GM12873 (cell line): ENCODE measurements around the gene UBXN7.

Experiments
- TF ChIP-seq, protein P1 (sequence below): IDR thresholded peaks from 2 replicates; pipeline ENCODE4 v1.5.1; 2012; ENCODE audit warnings: low read depth, mild to moderate bottlenecking, moderate library complexity, low read length, control low read depth; ENCODE audit not compliant: insufficient read depth; ENCODE audit errors: missing control alignments

Gene UBXN7

DNA sequence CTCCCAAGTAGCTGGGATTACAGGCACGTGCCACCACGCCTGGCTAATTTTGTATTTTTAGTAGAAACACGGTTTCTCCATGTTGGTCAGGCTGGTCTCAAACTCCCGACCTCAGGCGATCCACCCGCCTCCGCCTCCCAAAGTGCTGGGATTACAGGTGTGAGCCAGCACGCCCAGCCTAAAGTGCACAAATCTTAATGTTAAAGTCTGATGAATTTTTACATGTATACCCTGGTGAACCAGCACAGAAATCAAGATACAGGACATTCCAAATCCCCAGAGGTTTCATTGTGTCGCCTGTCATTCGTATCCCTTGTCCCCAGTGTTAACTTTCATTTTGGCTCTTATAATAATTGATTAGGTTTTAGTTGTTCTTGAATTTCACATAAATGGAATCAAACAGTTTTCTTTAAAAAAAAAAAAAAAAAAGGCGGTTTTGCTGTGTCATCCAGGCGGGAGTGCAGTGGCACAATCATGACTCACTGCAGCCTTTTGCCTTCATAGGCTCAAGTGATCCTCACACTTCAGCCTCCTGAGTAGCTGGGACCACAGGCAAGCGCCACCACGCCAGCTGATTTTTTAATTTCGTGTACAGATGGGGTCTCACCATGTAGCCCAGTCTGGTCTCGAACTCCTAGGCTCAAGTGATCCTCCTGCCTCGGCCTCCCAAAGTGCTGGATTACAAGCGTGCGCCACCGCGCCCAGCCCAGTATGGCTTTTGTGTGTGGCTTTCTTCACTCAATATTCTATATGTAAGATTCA lies 92.6 kb downstream of the UBXN7 start:
- TF ChIP-seq, protein P1, sequence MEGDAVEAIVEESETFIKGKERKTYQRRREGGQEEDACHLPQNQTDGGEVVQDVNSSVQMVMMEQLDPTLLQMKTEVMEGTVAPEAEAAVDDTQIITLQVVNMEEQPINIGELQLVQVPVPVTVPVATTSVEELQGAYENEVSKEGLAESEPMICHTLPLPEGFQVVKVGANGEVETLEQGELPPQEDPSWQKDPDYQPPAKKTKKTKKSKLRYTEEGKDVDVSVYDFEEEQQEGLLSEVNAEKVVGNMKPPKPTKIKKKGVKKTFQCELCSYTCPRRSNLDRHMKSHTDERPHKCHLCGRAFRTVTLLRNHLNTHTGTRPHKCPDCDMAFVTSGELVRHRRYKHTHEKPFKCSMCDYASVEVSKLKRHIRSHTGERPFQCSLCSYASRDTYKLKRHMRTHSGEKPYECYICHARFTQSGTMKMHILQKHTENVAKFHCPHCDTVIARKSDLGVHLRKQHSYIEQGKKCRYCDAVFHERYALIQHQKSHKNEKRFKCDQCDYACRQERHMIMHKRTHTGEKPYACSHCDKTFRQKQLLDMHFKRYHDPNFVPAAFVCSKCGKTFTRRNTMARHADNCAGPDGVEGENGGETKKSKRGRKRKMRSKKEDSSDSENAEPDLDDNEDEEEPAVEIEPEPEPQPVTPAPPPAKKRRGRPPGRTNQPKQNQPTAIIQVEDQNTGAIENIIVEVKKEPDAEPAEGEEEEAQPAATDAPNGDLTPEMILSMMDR: no peak

DNA sequence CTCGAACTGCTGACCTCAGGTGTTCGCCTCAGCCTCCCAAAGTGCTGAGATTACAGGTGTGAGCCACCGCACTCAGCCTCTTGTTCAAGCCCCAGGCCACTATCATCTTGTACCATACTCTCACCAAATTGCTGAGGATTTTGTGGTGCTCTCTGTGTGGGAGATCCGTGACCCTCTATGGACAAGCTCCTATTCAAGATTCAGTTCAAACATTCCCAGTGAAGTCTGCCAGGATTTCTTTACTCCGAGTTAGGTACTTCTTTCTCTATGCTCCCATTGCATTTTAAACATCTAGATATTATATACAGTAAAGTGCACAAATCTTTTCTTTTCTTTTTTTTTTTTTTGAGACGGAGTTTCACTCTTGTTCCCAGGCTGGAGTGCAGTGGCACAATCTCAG lies 93.2 kb downstream of the UBXN7 start:
- TF ChIP-seq, protein P1: no peak

- TF ChIP-seq, protein P1: no peak
Measured at GRCh38 chr3:196336319-196337145, 95.7 kb downstream of the UBXN7 start.

DNA sequence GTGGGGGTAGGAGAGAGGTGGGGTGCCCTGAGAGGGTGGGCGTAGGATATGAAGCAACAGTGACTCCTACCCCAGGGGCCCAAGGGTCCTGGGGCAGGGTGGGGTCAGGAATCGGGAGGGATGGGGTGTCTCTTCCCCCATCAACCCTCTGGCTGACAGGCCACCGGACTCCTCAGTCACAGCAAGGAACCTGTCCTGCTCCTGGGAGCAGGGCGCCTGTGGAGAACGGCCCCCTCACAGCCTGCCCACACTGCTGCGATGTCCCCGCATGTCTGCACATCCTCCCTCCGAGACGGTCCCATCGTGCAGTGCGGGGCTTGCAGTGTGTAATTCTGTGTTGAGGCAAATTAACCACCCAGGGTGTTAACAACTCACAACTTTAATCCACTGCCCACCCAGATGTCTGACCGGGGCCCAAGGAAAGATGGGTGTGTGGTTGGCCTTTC lies 96.7 kb downstream of the UBXN7 start:
- TF ChIP-seq, protein P1: no peak

DNA sequence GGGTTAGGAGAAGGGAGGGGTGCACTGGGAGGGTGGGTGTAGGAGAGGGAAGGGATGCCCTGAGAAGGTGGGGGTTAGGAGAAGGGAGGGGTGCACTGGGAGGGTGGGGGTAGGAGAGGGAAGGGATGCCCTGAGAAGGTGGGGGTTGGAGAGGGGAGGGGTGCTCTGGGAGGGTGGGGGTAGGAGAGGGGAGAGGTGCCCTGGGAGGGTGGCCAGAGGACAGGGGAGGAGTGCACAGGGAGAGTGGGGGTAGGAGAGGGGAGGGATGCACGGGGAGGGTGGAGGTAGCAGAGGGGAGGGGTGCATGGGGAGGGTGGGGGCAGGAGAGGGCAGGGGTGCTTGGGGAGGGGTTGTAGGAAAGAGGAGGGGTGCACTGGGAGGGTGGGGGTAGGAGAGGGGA lies 97.2 kb downstream of the UBXN7 start:
- TF ChIP-seq, protein P1: no peak

DNA sequence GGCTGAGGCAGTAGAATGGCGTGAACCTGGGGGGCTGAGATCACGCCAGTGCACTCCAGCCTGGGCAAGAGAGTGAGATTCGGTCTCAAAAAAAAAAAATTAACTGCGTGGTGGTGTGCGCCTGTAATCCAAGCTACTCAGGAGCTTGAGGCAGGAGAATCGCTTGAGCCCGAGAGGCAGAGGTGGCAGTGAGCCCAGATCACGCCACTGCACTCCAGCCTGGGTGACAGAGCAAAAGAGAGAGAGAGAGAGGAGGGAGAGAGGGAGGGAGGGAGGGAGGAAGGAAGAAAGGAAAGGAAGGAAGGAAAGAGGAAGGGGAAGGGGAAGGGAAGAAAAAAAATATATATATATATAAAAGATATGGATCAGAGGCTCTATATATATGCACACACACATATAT lies 100.1 kb downstream of the UBXN7 start:
- TF ChIP-seq, protein P1: no peak

GRCh38 chr3:196327405-196327804 lies 104.8 kb downstream of the UBXN7 start:
- TF ChIP-seq, protein P1: no peak
